Panc1 (cell line): Measurements from ENCODE around the gene CCDC18.

Experiments used
- CTCF ChIP-seq: fragments of 450-650 bp; IDR thresholded peaks from 2 replicates; pipeline ENCODE4 v1.5.1; 2017; ENCODE audit warnings: mild to moderate bottlenecking
- POLR2AphosphoS5 ChIP-seq: IDR thresholded peaks from 2 replicates; pipeline ENCODE4 v1.6.1; 2012; ENCODE audit warnings: mild to moderate bottlenecking, low read depth, low read length, moderate library complexity
- TCF7L2 ChIP-seq: IDR thresholded peaks from 2 replicates; pipeline ENCODE4 v1.6.1; 2011; ENCODE audit warnings: mild to moderate bottlenecking, low read depth, low read length, inconsistent platforms

- TF ChIP-seq CTCF (no peak), POLR2AphosphoS5 (no peak), TCF7L2 (no peak)
Observed at GRCh38 chr1:93142161-93142560, 38.4 kb upstream of the CCDC18 start.
